IMR-90 (cell line): ENCODE measurements around the gene EHBP1.

ENCODE experiments used
- CEBPB ChIP-seq: IDR thresholded peaks from 2 replicates; pipeline ENCODE4 v1.6.1; 2012; ENCODE audit warnings: low read depth, low read length, improper control_type of control experiment
- CTCF ChIP-seq: conservative IDR thresholded peaks from 2 replicates; pipeline ENCODE4 v1.5.1; 2012; ENCODE audit warnings: mild to moderate bottlenecking, low read depth, low read length, improper control_type of control experiment
- POLR2A ChIP-seq: IDR thresholded peaks from 2 replicates; pipeline ENCODE4 v1.6.1; 2012; ENCODE audit warnings: mild to moderate bottlenecking, low read depth, low read length
- RAD21 ChIP-seq: IDR thresholded peaks from 2 replicates; pipeline ENCODE4 v1.6.1; 2012; ENCODE audit warnings: low read length, improper control_type of control experiment

- TF ChIP-seq RAD21 = no peak
- no peak for TF ChIP-seq CTCF
- no peak for TF ChIP-seq POLR2A
- no peak for TF ChIP-seq CEBPB
Measured at GRCh38 chr2:62992561-62992960, 287.0 kb downstream of the EHBP1 start.
